H9 (cell line): ENCODE results near the gene PEX5L. TPM values are rescaled to one million over a fixed set of nuclear protein-coding genes. Genes with fewer than 3 reads are reported as not detected.

ENCODE experiments used
- DNase-seq: peaks from one replicate; pipeline ENCODE4 v3.0.0-alpha.2; 2017
- H2AFZ ChIP-seq: one replicate; pipeline ENCODE4 v1.6.1; 2013; ENCODE audit warnings: mild to moderate bottlenecking, low read length, control low read depth, moderate library complexity
- H2AK5ac ChIP-seq: 2 replicates; pipeline ENCODE4 v1.6.1; 2013; ENCODE audit warnings: low read length, control low read depth, mixed read lengths; ENCODE audit not compliant: insufficient read length
- H2BK120ac ChIP-seq: one replicate; pipeline ENCODE4 v1.6.1; 2013; ENCODE audit warnings: low read depth, mild to moderate bottlenecking, low read length, control low read depth, inconsistent platforms; ENCODE audit not compliant: poor library complexity, severe bottlenecking
- H2BK12ac ChIP-seq: 2 replicates; pipeline ENCODE4 v1.6.1; 2013; ENCODE audit warnings: low read length, control low read depth, mixed read lengths, low read depth; ENCODE audit not compliant: insufficient read length
- H2BK15ac ChIP-seq: 2 replicates; pipeline ENCODE4 v1.6.1; 2013; ENCODE audit warnings: low read depth, low read length, control low read depth
- H2BK20ac ChIP-seq: one replicate; pipeline ENCODE4 v1.6.1; 2013; ENCODE audit warnings: low read depth, mild to moderate bottlenecking, low read length, control low read depth, inconsistent platforms; ENCODE audit not compliant: poor library complexity, severe bottlenecking
- H2BK5ac ChIP-seq: 2 replicates; pipeline ENCODE4 v1.6.1; 2013; ENCODE audit warnings: low read length, control low read depth, mixed read lengths; ENCODE audit not compliant: insufficient read length
- H3K14ac ChIP-seq: 2 replicates; pipeline ENCODE4 v1.6.1; 2013; ENCODE audit warnings: low read length, control low read depth; ENCODE audit not compliant: insufficient read depth
- H3K18ac ChIP-seq: 2 replicates; pipeline ENCODE4 v1.6.1; 2013; ENCODE audit warnings: low read depth, mild to moderate bottlenecking, mixed read lengths, low read length, control low read depth; ENCODE audit not compliant: insufficient read length
- H3K23ac ChIP-seq: 2 replicates; pipeline ENCODE4 v1.6.1; 2013; ENCODE audit warnings: low read length, control low read depth, mixed read lengths, low read depth; ENCODE audit not compliant: insufficient read length
- H3K23me2 ChIP-seq: 2 replicates; pipeline ENCODE4 v1.6.1; 2013; ENCODE audit warnings: low read depth, mild to moderate bottlenecking, mixed read lengths, low read length, control low read depth; ENCODE audit not compliant: insufficient read length, poor library complexity, severe bottlenecking
- H3K27ac ChIP-seq: 2 replicates; pipeline ENCODE4 v1.5.1; 2013; ENCODE audit warnings: low read length, control low read depth, mixed read lengths, low read depth; ENCODE audit not compliant: insufficient read length
- H3K27me3 ChIP-seq: 2 replicates; pipeline ENCODE4 v1.6.1; 2013; ENCODE audit warnings: low read length, control low read depth, inconsistent platforms; ENCODE audit not compliant: insufficient read depth
- H3K4ac ChIP-seq: 2 replicates; pipeline ENCODE4 v1.6.1; 2013; ENCODE audit warnings: low read depth, mild to moderate bottlenecking, control low read depth, inconsistent platforms, low read length, moderate library complexity
- H3K4me1 ChIP-seq: 2 replicates; pipeline ENCODE4 v1.6.1; 2013; ENCODE audit warnings: low read length, control low read depth, inconsistent platforms; ENCODE audit not compliant: insufficient read depth
- H3K4me2 ChIP-seq: 2 replicates; pipeline ENCODE4 v1.6.1; 2013; ENCODE audit warnings: low read length, control low read depth, mixed read lengths; ENCODE audit not compliant: insufficient read length, insufficient read depth
- H3K56ac ChIP-seq: 2 replicates; pipeline ENCODE4 v1.6.1; 2013; ENCODE audit warnings: low read depth, mild to moderate bottlenecking, mixed read lengths, low read length, control low read depth; ENCODE audit not compliant: insufficient read length
- H3K79me1 ChIP-seq: 2 replicates; pipeline ENCODE4 v1.6.1; 2013; ENCODE audit warnings: low read depth, mild to moderate bottlenecking, moderate library complexity, low read length, control low read depth, inconsistent platforms; ENCODE audit not compliant: insufficient read depth, poor library complexity, severe bottlenecking
- H3K79me2 ChIP-seq: 2 replicates; pipeline ENCODE4 v1.6.1; 2013; ENCODE audit warnings: low read length, control low read depth, inconsistent platforms; ENCODE audit not compliant: insufficient read depth
- H3K9ac ChIP-seq: 2 replicates; pipeline ENCODE4 v1.6.1; 2013; ENCODE audit warnings: low read length, control low read depth, mixed read lengths; ENCODE audit not compliant: insufficient read length; ENCODE audit errors: extremely low read depth
- H3K9me3 ChIP-seq: one replicate; pipeline ENCODE4 v1.6.1; 2013; ENCODE audit warnings: low read depth, low read length, inconsistent platforms; ENCODE audit not compliant: control insufficient read depth
- H3T11ph ChIP-seq: one replicate; pipeline ENCODE4 v1.6.1; 2013; ENCODE audit warnings: mild to moderate bottlenecking, low read length, control low read depth, inconsistent platforms
- H4K20me1 ChIP-seq: one replicate; pipeline ENCODE4 v1.6.1; 2013; ENCODE audit not compliant: control insufficient read depth, insufficient read length, insufficient read depth
- H4K5ac ChIP-seq: 2 replicates; pipeline ENCODE4 v1.6.1; 2013; ENCODE audit warnings: low read depth, mild to moderate bottlenecking, mixed read lengths, low read length, control low read depth; ENCODE audit not compliant: insufficient read length
- H4K8ac ChIP-seq: replicated peaks from 2 replicates; pipeline ENCODE4 v1.6.1; 2013; ENCODE audit warnings: low read length, control low read depth, mixed read lengths, low read depth; ENCODE audit not compliant: insufficient read length
- H4K91ac ChIP-seq: 2 replicates; pipeline ENCODE4 v1.6.1; 2013; ENCODE audit warnings: low read depth, mild to moderate bottlenecking, moderate library complexity, mixed read lengths, low read length, control low read depth; ENCODE audit not compliant: insufficient read length
- H3K27ac Mint-ChIP-seq, 3 experiments: 2 replicates in 2 of 3; 3 replicates in 1 of 3; pipeline ENCODE4 v1.8.0; 2020 to 2021; ENCODE audit warnings: mixed read lengths in 3 of 3, mild to moderate bottlenecking in 1 of 3, moderate library complexity in 1 of 3
- H3K27me3 Mint-ChIP-seq: 2 replicates; pipeline ENCODE4 v1.8.0; 2021; ENCODE audit warnings: low read depth, mild to moderate bottlenecking, moderate library complexity, mixed read lengths
- H3K36me3 Mint-ChIP-seq, 3 experiments: 2 replicates in 2 of 3; 3 replicates in 1 of 3; pipeline ENCODE4 v1.8.0; 2020 to 2021; ENCODE audit warnings: low read depth in 3 of 3, mixed read lengths in 3 of 3; ENCODE audit not compliant: insufficient read depth in 1 of 3
- H3K4me1 Mint-ChIP-seq, 2 experiments: 2 replicates each; pipeline ENCODE4 v1.8.0; 2020; ENCODE audit warnings: mixed read lengths in 2 of 2
- H3K4me3 Mint-ChIP-seq, 2 experiments: 2 replicates in 1 of 2; 3 replicates in 1 of 2; pipeline ENCODE4 v1.8.0; 2020 to 2021; ENCODE audit warnings: mild to moderate bottlenecking in 2 of 2, mixed read lengths in 2 of 2, moderate library complexity in 1 of 2
- H3K9me3 Mint-ChIP-seq, 2 experiments: 2 replicates in 1 of 2; 3 replicates in 1 of 2; pipeline ENCODE4 v1.8.0; 2020; ENCODE audit warnings: mild to moderate bottlenecking in 2 of 2, mixed read lengths in 2 of 2, moderate library complexity in 1 of 2
- WGBS: extraction: QIAGEN DNeasy Blood & Tissue Kit; methylation state at CpG from one replicate; pipeline ENCODE4 v1.1.7; 2013; ENCODE audit warnings: missing lambda C conversion rate, low lambda C conversion rate, mixed read lengths; ENCODE audit not compliant: insufficient read length; ENCODE audit errors: extremely low coverage; 5-methylcytosine and 5-hydroxymethylcytosine counted together
- total RNA-seq: library from RNA; stranded (reverse); gene quantifications from 2 replicates; pipeline ENCODE4 v1.2.1, GENCODE V29; 2021
- TF ChIP-seq, protein P1 (sequence below): fragments of 200-600 bp; sonication (generic); conservative IDR thresholded peaks from 3 replicates; pipeline ENCODE4 v1.8.0; 2021; ENCODE audit warnings: antibody characterized with exemption, mild to moderate bottlenecking

Gene PEX5L
- total RNA-seq, 1 experiment from 2014 or later = 0.85 TPM

DNA sequence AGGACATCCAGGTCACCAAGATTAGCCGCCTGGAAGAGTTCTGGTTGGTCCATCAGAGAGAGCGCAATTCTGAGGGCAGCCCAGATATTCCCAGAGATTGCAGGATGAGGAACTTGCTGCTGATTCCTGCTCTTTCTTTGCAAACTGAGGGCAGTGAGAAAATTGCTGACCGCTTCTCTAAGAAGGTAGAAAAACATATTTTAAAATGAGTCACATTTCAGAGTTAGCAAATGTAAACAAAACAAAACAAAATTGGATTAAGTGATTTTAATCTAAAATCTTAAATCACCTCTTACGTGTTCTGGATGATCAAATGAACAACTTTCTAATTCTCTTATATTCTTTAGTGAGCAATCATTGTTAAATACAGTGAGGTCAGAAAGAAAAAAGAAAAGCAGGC is 234.9 kb downstream of the PEX5L start:
- Mint-ChIP-seq H3K4me3 (no peak overlapping the region), H3K27ac (no peak overlapping the region), H3K27me3 (no peaks in the 10 kb centered on the region), H3K36me3 (no peaks in the 10 kb centered on the region), H3K4me1 (no peaks in the 10 kb centered on the region), H3K9me3 (no peaks in the 10 kb centered on the region)
- H3K18ac ChIP-seq = no peak overlapping the region
- H3K14ac ChIP-seq = no peak overlapping the region
- no peaks in the 10 kb centered on the region for H3K4me1 ChIP-seq
- H3K79me1 ChIP-seq = no peaks in the 10 kb centered on the region
- no peak overlapping the region for H2AFZ ChIP-seq
- no peak overlapping the region for H3K23ac ChIP-seq
- H4K5ac ChIP-seq = no peak overlapping the region
- no peak overlapping the region for H2BK12ac ChIP-seq
- no peak overlapping the region for H2BK120ac ChIP-seq
- H3K79me2 ChIP-seq = no peaks in the 10 kb centered on the region
- H3K27ac ChIP-seq = no peak overlapping the region
- TF ChIP-seq, protein P1, sequence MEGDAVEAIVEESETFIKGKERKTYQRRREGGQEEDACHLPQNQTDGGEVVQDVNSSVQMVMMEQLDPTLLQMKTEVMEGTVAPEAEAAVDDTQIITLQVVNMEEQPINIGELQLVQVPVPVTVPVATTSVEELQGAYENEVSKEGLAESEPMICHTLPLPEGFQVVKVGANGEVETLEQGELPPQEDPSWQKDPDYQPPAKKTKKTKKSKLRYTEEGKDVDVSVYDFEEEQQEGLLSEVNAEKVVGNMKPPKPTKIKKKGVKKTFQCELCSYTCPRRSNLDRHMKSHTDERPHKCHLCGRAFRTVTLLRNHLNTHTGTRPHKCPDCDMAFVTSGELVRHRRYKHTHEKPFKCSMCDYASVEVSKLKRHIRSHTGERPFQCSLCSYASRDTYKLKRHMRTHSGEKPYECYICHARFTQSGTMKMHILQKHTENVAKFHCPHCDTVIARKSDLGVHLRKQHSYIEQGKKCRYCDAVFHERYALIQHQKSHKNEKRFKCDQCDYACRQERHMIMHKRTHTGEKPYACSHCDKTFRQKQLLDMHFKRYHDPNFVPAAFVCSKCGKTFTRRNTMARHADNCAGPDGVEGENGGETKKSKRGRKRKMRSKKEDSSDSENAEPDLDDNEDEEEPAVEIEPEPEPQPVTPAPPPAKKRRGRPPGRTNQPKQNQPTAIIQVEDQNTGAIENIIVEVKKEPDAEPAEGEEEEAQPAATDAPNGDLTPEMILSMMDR = no peak
- H4K8ac ChIP-seq = no peak overlapping the region
- H3K27me3 ChIP-seq = no peaks in the 10 kb centered on the region
- no peak overlapping the region for H2BK15ac ChIP-seq
- no CpG with 5 or more reads among the region's 4 CpGs for WGBS
- no peaks in the 10 kb centered on the region for H3K9me3 ChIP-seq
- H3K23me2 ChIP-seq = no peaks in the 10 kb centered on the region
- no peaks in the 10 kb centered on the region for H4K20me1 ChIP-seq
- no peak for DNase-seq
- no peak overlapping the region for H4K91ac ChIP-seq
- H2BK5ac ChIP-seq = no peak overlapping the region
- no peak overlapping the region for H2BK20ac ChIP-seq
- H3K9ac ChIP-seq = no peak overlapping the region
- H3T11ph ChIP-seq = no peak overlapping the region
- H2AK5ac ChIP-seq = no peak overlapping the region
- H3K56ac ChIP-seq = no peak overlapping the region
- H3K4ac ChIP-seq = no peak overlapping the region
- H3K4me2 ChIP-seq = no peak overlapping the region
